ENCODE measurements around the gene ZMIZ1. TPM values are rescaled to one million over a fixed set of nuclear protein-coding genes. Genes with fewer than 3 reads are reported as not detected.
A peak's percentile ranks its signal among the peaks of the same experiment; 100 is the strongest.

ZMIZ1 gene
- total RNA-seq, 2 experiments from 2014 or later = 14.6 to 15.5 TPM

- ATAC-seq (ENCODE audit: poor library complexity) (no peak), DNase-seq (no peak)
- Histone ChIP-seq H3K9me3 (ENCODE audit: control insufficient read depth in 1 of 2, insufficient read depth in 1 of 2, low read length in 2 of 2) (no peaks in the 10 kb centered on the region), H3K27me3 (ENCODE audit: control insufficient read depth in 1 of 2, insufficient read depth in 2 of 2, low read length in 2 of 2) (no peaks in the 10 kb centered on the region), H3K27ac (ENCODE audit: low read depth in 1 of 2, low read length in 2 of 2) (no peak overlapping the region), H3K4me1 (ENCODE audit: insufficient read depth, low read length) (peaks cover 63% of the 10 kb centered on the region), H3K4me3 (ENCODE audit: low read length) (no peak overlapping the region), H3K36me3 (ENCODE audit: insufficient read depth, low read length) (peaks cover 12% of the 10 kb centered on the region)
- H3K27ac Mint-ChIP-seq = no peak overlapping the region
- no peaks in the 10 kb centered on the region for H3K9me3 Mint-ChIP-seq
- no peak overlapping the region for H3K4me3 Mint-ChIP-seq
- no peak for TF ChIP-seq CTCF (IDR thresholded peaks at IDR 0.05)
- CTCF ChIA-PET = no interaction called here
- no peaks in the 10 kb centered on the region for H3K27me3 Mint-ChIP-seq
- intact Hi-C loops (cut with DNase I, micrococcal nuclease) = no loop called here
- POLR2A ChIA-PET = no interaction called here
- peaks cover 6% of the 10 kb centered on the region for H3K36me3 Mint-ChIP-seq (ENCODE audit: low read depth)
- peaks cover 75% of the 10 kb centered on the region for H3K4me1 Mint-ChIP-seq (ENCODE audit: low read depth)
These were observed 72.1 kb downstream of the ZMIZ1 start for GRCh38 chr10:79140855-79141254.

- Histone ChIP-seq H3K4me3 (ENCODE audit: low read length) (no peak overlapping the region), H3K4me1 (ENCODE audit: insufficient read depth, low read length) (peaks cover 63% of the 10 kb centered on the region), H3K9me3 (ENCODE audit: control insufficient read depth in 1 of 2, insufficient read depth in 1 of 2, low read length in 2 of 2) (no peaks in the 10 kb centered on the region), H3K27me3 (ENCODE audit: control insufficient read depth in 1 of 2, insufficient read depth in 2 of 2, low read length in 2 of 2) (no peaks in the 10 kb centered on the region), H3K36me3 (ENCODE audit: insufficient read depth, low read length) (peaks cover 12% of the 10 kb centered on the region), H3K27ac (ENCODE audit: low read depth in 1 of 2, low read length in 2 of 2) (no peak overlapping the region)
- ChIA-PET POLR2A (interaction anchor here (1.1 kb wide), 1 partner anchor 16 kb away, joined by 3 read pairs; no protein-coding TSS in a partner anchor), CTCF (no interaction called here)
- Mint-ChIP-seq H3K4me1 (ENCODE audit: low read depth) (peaks cover 75% of the 10 kb centered on the region), H3K36me3 (ENCODE audit: low read depth) (peaks cover 6% of the 10 kb centered on the region), H3K4me3 (no peak overlapping the region), H3K27me3 (no peaks in the 10 kb centered on the region), H3K9me3 (no peaks in the 10 kb centered on the region), H3K27ac (peak overlapping the region; percentile 35)
- intact Hi-C loops (cut with DNase I, micrococcal nuclease) = no loop called here
- ATAC-seq (ENCODE audit: poor library complexity) (no peak), DNase-seq (no peak)
- TF ChIP-seq CTCF (IDR thresholded peaks at IDR 0.05) = no peak
These were observed 73.3 kb downstream of the ZMIZ1 start for GRCh38 chr10:79142064-79142491.

- Mint-ChIP-seq H3K4me1 (ENCODE audit: low read depth) (peaks cover 75% of the 10 kb centered on the region), H3K36me3 (ENCODE audit: low read depth) (peaks cover 6% of the 10 kb centered on the region), H3K27ac (peak overlapping the region; percentile 35), H3K4me3 (no peak overlapping the region), H3K27me3 (no peaks in the 10 kb centered on the region), H3K9me3 (no peaks in the 10 kb centered on the region)
- TF ChIP-seq CTCF (IDR thresholded peaks at IDR 0.05) = no peak
- intact Hi-C loops (cut with DNase I, micrococcal nuclease) = no loop called here
- no peak for DNase-seq
- ChIA-PET POLR2A (interaction anchor here (1.1 kb wide), 1 partner anchor 15 kb away, joined by 3 read pairs; no protein-coding TSS in a partner anchor), CTCF (no interaction called here)
- H3K27me3 ChIP-seq (ENCODE audit: control insufficient read depth in 1 of 2, insufficient read depth in 2 of 2, low read length in 2 of 2) = no peaks in the 10 kb centered on the region
- no peak overlapping the region for H3K4me3 ChIP-seq (ENCODE audit: low read length)
- peaks cover 12% of the 10 kb centered on the region for H3K36me3 ChIP-seq (ENCODE audit: insufficient read depth, low read length)
- no peaks in the 10 kb centered on the region for H3K9me3 ChIP-seq (ENCODE audit: control insufficient read depth in 1 of 2, insufficient read depth in 1 of 2, low read length in 2 of 2)
- no peak overlapping the region for H3K27ac ChIP-seq (ENCODE audit: low read depth in 1 of 2, low read length in 2 of 2)
- H3K4me1 ChIP-seq (ENCODE audit: insufficient read depth, low read length) = peaks cover 63% of the 10 kb centered on the region
- ATAC-seq (ENCODE audit: poor library complexity) = no peak
These were observed 74.0 kb downstream of the ZMIZ1 start for GRCh38 chr10:79142522-79143309.

Data from CD4-positive, alpha-beta T cell (primary cell).